Measurements from ENCODE around the gene BMP8B.
"Not testable (repeated sequence)": the region's sequence is repeated elsewhere in the genome, so short reads cannot be mapped to it uniquely, and the experiment has no call there.

DNA sequence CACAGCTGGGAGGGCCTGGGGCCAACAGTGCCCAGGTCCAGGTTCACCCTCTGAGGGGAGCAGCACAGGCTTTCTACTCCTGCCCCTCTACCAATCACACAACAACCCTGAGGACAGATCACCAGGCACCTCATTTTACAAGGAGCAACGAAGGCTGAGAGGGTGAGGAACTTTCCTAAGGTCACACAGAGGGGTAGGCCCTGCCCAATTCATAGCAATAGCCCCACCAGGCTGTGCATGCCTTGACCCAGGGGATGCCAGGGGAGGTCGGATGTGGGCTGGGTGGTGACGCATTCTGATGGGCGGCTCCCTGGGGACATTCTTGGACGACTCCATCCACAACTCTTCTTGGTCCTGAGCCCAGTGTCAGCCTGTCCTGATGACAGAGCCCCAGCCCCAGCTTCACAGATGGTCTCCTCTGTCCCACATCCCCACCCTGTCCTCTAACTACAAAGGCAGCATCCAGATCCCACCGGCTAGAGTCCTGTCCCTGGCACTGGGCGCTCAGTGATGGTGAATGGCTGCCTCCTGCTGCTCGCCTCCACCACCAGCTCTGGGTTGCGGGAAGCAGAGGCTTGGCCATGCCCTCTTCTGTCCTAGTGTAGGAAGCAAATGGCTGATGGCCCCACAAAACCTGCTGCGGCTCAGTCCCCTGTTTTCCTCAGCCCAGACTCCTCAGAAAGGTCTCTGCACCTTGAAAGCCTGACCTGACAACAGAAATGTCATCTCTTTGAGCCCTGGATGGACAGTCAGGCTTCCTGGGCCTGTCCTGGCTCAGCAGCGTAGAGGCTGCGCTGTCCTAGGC is 2.2 kb downstream of the BMP8B start:
- TF ChIP-seq, protein P1, sequence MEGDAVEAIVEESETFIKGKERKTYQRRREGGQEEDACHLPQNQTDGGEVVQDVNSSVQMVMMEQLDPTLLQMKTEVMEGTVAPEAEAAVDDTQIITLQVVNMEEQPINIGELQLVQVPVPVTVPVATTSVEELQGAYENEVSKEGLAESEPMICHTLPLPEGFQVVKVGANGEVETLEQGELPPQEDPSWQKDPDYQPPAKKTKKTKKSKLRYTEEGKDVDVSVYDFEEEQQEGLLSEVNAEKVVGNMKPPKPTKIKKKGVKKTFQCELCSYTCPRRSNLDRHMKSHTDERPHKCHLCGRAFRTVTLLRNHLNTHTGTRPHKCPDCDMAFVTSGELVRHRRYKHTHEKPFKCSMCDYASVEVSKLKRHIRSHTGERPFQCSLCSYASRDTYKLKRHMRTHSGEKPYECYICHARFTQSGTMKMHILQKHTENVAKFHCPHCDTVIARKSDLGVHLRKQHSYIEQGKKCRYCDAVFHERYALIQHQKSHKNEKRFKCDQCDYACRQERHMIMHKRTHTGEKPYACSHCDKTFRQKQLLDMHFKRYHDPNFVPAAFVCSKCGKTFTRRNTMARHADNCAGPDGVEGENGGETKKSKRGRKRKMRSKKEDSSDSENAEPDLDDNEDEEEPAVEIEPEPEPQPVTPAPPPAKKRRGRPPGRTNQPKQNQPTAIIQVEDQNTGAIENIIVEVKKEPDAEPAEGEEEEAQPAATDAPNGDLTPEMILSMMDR (IDR thresholded peaks at IDR 0.05), result not testable (repeated sequence)
- TF ChIP-seq POLR2A, POLR2AphosphoS5 (IDR thresholded peaks at IDR 0.05): not testable (repeated sequence)
